HEK293 (cell line): ENCODE measurements around the gene LYZL1.

ENCODE experiments used
- FEZF1 ChIP-seq: fragments of 450-650 bp; formaldehyde crosslinking; IDR thresholded peaks from 2 replicates; pipeline ENCODE4 v1.5.1; 2016; ENCODE audit warnings: missing biosample characterization, missing genetic modification characterization
- GLI4 ChIP-seq: fragments of 450-650 bp; formaldehyde crosslinking; IDR thresholded peaks from 2 replicates; pipeline ENCODE4 v1.5.1; 2016; ENCODE audit warnings: missing biosample characterization, missing genetic modification characterization
- GLIS1 ChIP-seq: fragments of 450-650 bp; formaldehyde crosslinking; IDR thresholded peaks from 2 replicates; pipeline ENCODE4 v1.5.1; 2016; ENCODE audit warnings: missing biosample characterization, missing genetic modification characterization
- IKZF3 ChIP-seq: fragments of 450-650 bp; IDR thresholded peaks from 2 replicates; pipeline ENCODE4 v1.5.0; 2018; ENCODE audit warnings: missing biosample characterization, mild to moderate bottlenecking, missing genetic modification characterization, moderate library complexity
- KLF16 ChIP-seq: fragments of 450-650 bp; formaldehyde crosslinking; IDR thresholded peaks from 2 replicates; pipeline ENCODE4 v1.5.1; 2017; ENCODE audit warnings: missing biosample characterization, missing genetic modification characterization
- OSR2 ChIP-seq: fragments of 450-650 bp; formaldehyde crosslinking; IDR thresholded peaks from 2 replicates; pipeline ENCODE4 v1.5.1; 2016; ENCODE audit warnings: missing biosample characterization, missing genetic modification characterization
- OVOL3 ChIP-seq: fragments of 450-650 bp; formaldehyde crosslinking; IDR thresholded peaks from 2 replicates; pipeline ENCODE4 v1.5.1; 2016; ENCODE audit warnings: missing biosample characterization, missing genetic modification characterization
- PRDM1 ChIP-seq: fragments of 450-650 bp; formaldehyde crosslinking; IDR thresholded peaks from 2 replicates; pipeline ENCODE4; 2016; ENCODE audit warnings: missing biosample characterization, missing genetic modification characterization
- SCRT1 ChIP-seq: fragments of 450-650 bp; formaldehyde crosslinking; IDR thresholded peaks from 2 replicates; pipeline ENCODE4 v1.5.1; 2016; ENCODE audit warnings: missing biosample characterization, missing genetic modification characterization, borderline replicate concordance
- SP3 ChIP-seq: fragments of 450-650 bp; formaldehyde crosslinking; IDR thresholded peaks from 2 replicates; pipeline ENCODE4 v1.5.1; 2016; ENCODE audit warnings: missing biosample characterization, missing genetic modification characterization
- WT1 ChIP-seq: fragments of 450-650 bp; formaldehyde crosslinking; IDR thresholded peaks from 2 replicates; pipeline ENCODE4 v1.5.1; 2016; ENCODE audit warnings: missing biosample characterization, missing genetic modification characterization
- ZBTB17 ChIP-seq: fragments of 450-650 bp; formaldehyde crosslinking; IDR thresholded peaks from 2 replicates; pipeline ENCODE4 v1.5.1; 2016; ENCODE audit warnings: missing biosample characterization, missing genetic modification characterization
- ZBTB48 ChIP-seq: fragments of 450-650 bp; formaldehyde crosslinking; IDR thresholded peaks from 2 replicates; pipeline ENCODE4 v1.5.1; 2016; ENCODE audit warnings: missing biosample characterization, missing genetic modification characterization
- ZBTB8A ChIP-seq: fragments of 450-650 bp; formaldehyde crosslinking; IDR thresholded peaks from 2 replicates; pipeline ENCODE4 v1.5.1; 2016; ENCODE audit warnings: missing biosample characterization, missing genetic modification characterization
- ZFHX2 ChIP-seq: fragments of 450-650 bp; formaldehyde crosslinking; conservative IDR thresholded peaks from 2 replicates; pipeline ENCODE4 v1.5.1; 2016; ENCODE audit warnings: missing biosample characterization, missing genetic modification characterization
- ZIC2 ChIP-seq: fragments of 450-650 bp; formaldehyde crosslinking; IDR thresholded peaks from 2 replicates; pipeline ENCODE4 v1.5.1; 2016; ENCODE audit warnings: missing biosample characterization, missing genetic modification characterization
- ZNF324 ChIP-seq: fragments of 450-650 bp; formaldehyde crosslinking; IDR thresholded peaks from 2 replicates; pipeline ENCODE4 v1.5.1; 2016; ENCODE audit warnings: missing biosample characterization, missing genetic modification characterization
- ZNF335 ChIP-seq: fragments of 450-650 bp; formaldehyde crosslinking; conservative IDR thresholded peaks from 2 replicates; pipeline ENCODE4 v1.5.1; 2016; ENCODE audit warnings: missing biosample characterization, missing genetic modification characterization
- ZNF366 ChIP-seq: fragments of 450-650 bp; formaldehyde crosslinking; conservative IDR thresholded peaks from 2 replicates; pipeline ENCODE4 v1.5.1; 2016; ENCODE audit warnings: missing biosample characterization, missing genetic modification characterization
- ZNF423 ChIP-seq: fragments of 450-650 bp; formaldehyde crosslinking; IDR thresholded peaks from 2 replicates; pipeline ENCODE4 v1.5.1; 2016; ENCODE audit warnings: missing biosample characterization, missing genetic modification characterization
- ZNF433 ChIP-seq: fragments of 450-650 bp; formaldehyde crosslinking; IDR thresholded peaks from 2 replicates; pipeline ENCODE4 v1.5.1; 2016; ENCODE audit warnings: missing biosample characterization, missing genetic modification characterization, low read depth
- ZNF629 ChIP-seq: fragments of 450-650 bp; formaldehyde crosslinking; IDR thresholded peaks from 2 replicates; pipeline ENCODE4 v1.5.1; 2017; ENCODE audit warnings: missing biosample characterization, missing genetic modification characterization
- ZNF707 ChIP-seq: fragments of 450-650 bp; formaldehyde crosslinking; IDR thresholded peaks from 2 replicates; pipeline ENCODE4 v1.5.1; 2016; ENCODE audit warnings: missing biosample characterization, missing genetic modification characterization
- ZNF785 ChIP-seq: fragments of 450-650 bp; formaldehyde crosslinking; IDR thresholded peaks from 2 replicates; pipeline ENCODE4 v1.5.1; 2016; ENCODE audit warnings: missing biosample characterization, missing genetic modification characterization
- ZNF843 ChIP-seq: fragments of 450-650 bp; formaldehyde crosslinking; IDR thresholded peaks from 2 replicates; pipeline ENCODE4 v1.5.1; 2016; ENCODE audit warnings: missing biosample characterization, missing genetic modification characterization
- TF ChIP-seq, protein P1 (sequence below): fragments of 450-650 bp; formaldehyde crosslinking; IDR thresholded peaks from 2 replicates; pipeline ENCODE4 v1.5.1; 2016; ENCODE audit warnings: missing biosample characterization, missing genetic modification characterization
- TF ChIP-seq, protein P2 (sequence below): fragments of 450-650 bp; formaldehyde crosslinking; IDR thresholded peaks from 2 replicates; pipeline ENCODE4 v1.5.1; 2016; ENCODE audit warnings: missing biosample characterization, missing genetic modification characterization
- TF ChIP-seq, protein P3 (sequence below): fragments of 450-650 bp; IDR thresholded peaks from 2 replicates; pipeline ENCODE4 v1.5.1; 2018; ENCODE audit warnings: missing biosample characterization, mild to moderate bottlenecking, missing genetic modification characterization

The LYZL1 gene

DNA sequence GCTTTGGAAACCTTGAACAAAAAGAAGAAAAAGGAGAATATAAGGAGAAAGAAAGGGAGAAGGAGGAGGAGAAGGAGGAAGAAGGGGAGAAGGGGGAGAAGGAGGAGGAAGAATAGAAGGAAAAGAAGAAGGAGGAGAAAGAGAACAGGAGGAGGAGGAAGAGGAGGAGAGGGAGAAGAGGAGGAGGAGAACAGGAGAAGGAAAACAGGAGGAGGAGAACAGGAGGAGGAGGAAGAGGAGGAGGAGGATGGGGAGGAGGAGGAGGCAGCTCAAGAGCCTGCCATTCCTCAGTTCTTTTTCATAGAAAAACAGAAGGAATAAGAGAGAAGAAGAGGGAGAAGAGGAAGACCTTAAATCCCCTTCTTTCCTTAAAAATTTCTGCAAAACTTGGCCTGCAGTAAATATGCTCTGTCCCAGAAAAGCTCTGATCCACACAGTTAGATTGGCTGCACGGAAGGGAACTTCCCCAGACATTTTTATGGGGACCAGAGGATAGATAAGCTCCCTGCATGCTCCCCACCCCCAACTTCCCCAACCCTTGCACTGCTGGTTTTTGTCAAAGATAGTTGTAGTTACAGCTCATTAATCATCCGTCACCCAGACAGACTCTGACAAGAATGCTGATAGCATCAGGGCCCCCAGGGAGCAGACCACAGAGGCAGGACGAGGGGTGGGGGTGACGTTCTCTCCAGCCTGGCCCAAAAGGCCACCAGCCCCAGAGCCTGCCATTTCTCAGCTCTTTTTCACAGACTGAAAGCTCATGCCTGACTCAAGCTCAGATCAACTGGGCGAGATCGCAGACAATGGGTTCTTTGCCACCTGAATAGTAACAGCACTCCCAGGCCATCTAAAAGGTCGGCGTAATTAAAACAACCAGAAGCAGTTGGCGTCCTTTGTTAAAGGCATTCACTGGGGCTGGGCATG, 34.5 kb upstream of the LYZL1 start (continued):
- TF ChIP-seq, protein P1, sequence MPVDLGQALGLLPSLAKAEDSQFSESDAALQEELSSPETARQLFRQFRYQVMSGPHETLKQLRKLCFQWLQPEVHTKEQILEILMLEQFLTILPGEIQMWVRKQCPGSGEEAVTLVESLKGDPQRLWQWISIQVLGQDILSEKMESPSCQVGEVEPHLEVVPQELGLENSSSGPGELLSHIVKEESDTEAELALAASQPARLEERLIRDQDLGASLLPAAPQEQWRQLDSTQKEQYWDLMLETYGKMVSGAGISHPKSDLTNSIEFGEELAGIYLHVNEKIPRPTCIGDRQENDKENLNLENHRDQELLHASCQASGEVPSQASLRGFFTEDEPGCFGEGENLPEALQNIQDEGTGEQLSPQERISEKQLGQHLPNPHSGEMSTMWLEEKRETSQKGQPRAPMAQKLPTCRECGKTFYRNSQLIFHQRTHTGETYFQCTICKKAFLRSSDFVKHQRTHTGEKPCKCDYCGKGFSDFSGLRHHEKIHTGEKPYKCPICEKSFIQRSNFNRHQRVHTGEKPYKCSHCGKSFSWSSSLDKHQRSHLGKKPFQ (tag by site-specific recombination), result peak; percentile 27; the same call in 1 of the 2 replicates
- TF ChIP-seq ZBTB48, result peak; percentile 43; the same call in 1 of the 2 replicates
- TF ChIP-seq KLF16 (tag by site-specific recombination), result peak; percentile 33
- TF ChIP-seq SCRT1 (tag by site-specific recombination), result no peak
- TF ChIP-seq ZBTB17, result peak; percentile 92
- peak; percentile 43; the same call in 1 of the 2 replicates for TF ChIP-seq ZNF324 (tag by site-specific recombination)
- peak; percentile 79 for TF ChIP-seq IKZF3 (tag by site-specific recombination)
- TF ChIP-seq GLI4 (tag by site-specific recombination), result no peak
- peak; percentile 53 for TF ChIP-seq ZNF335 (tag by site-specific recombination)
- TF ChIP-seq, protein P2, sequence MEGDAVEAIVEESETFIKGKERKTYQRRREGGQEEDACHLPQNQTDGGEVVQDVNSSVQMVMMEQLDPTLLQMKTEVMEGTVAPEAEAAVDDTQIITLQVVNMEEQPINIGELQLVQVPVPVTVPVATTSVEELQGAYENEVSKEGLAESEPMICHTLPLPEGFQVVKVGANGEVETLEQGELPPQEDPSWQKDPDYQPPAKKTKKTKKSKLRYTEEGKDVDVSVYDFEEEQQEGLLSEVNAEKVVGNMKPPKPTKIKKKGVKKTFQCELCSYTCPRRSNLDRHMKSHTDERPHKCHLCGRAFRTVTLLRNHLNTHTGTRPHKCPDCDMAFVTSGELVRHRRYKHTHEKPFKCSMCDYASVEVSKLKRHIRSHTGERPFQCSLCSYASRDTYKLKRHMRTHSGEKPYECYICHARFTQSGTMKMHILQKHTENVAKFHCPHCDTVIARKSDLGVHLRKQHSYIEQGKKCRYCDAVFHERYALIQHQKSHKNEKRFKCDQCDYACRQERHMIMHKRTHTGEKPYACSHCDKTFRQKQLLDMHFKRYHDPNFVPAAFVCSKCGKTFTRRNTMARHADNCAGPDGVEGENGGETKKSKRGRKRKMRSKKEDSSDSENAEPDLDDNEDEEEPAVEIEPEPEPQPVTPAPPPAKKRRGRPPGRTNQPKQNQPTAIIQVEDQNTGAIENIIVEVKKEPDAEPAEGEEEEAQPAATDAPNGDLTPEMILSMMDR (tag by site-specific recombination), result no peak
- TF ChIP-seq WT1 (tag by site-specific recombination), result no peak
- TF ChIP-seq SP3, result peak; percentile 28; the same call in 1 of the 2 replicates
- TF ChIP-seq ZNF629, result peak; percentile 23; the same call in 1 of the 2 replicates
- no peak for TF ChIP-seq PRDM1 (tag by site-specific recombination)
- TF ChIP-seq ZNF785, result no peak
- peak; percentile 54; the same call in 1 of the 2 replicates for TF ChIP-seq ZNF843
- TF ChIP-seq, protein P3, sequence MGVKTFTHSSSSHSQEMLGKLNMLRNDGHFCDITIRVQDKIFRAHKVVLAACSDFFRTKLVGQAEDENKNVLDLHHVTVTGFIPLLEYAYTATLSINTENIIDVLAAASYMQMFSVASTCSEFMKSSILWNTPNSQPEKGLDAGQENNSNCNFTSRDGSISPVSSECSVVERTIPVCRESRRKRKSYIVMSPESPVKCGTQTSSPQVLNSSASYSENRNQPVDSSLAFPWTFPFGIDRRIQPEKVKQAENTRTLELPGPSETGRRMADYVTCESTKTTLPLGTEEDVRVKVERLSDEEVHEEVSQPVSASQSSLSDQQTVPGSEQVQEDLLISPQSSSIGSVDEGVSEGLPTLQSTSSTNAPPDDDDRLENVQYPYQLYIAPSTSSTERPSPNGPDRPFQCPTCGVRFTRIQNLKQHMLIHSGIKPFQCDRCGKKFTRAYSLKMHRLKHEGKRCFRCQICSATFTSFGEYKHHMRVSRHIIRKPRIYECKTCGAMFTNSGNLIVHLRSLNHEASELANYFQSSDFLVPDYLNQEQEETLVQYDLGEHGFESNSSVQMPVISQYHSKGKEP (tag by site-specific recombination), result peak; percentile 79
- peak; percentile 91 for TF ChIP-seq GLIS1 (tag by site-specific recombination)
- no peak for TF ChIP-seq ZNF433 (tag by site-specific recombination)
- TF ChIP-seq ZBTB8A (tag by site-specific recombination), result peak; percentile 9; the same call in 1 of the 2 replicates
- no peak; the same call in 1 of the 2 replicates for TF ChIP-seq OVOL3
- TF ChIP-seq ZFHX2 (tag by site-specific recombination), result peak; percentile 81
- peak; percentile 93 for TF ChIP-seq ZNF366
- TF ChIP-seq FEZF1 (tag by site-specific recombination), result peak; percentile 92
- TF ChIP-seq ZNF423 (tag by site-specific recombination), result peak; percentile 97
- TF ChIP-seq OSR2 (tag by site-specific recombination), result peak; percentile 82
- TF ChIP-seq ZNF707 (tag by site-specific recombination), result no peak
- peak; percentile 92 for TF ChIP-seq ZIC2 (tag by site-specific recombination)
